ENCODE results near the gene RPSA.
"Not testable (repeated sequence)": the region's sequence is repeated elsewhere in the genome, so short reads cannot be mapped to it uniquely, and the experiment has no call there.

Gene RPSA

GRCh38 chr3:39415302-39415701 lies 8.8 kb downstream of the RPSA start:
- DNase-seq; intact Hi-C loops (cut with DNase I): not testable (repeated sequence)

DNA sequence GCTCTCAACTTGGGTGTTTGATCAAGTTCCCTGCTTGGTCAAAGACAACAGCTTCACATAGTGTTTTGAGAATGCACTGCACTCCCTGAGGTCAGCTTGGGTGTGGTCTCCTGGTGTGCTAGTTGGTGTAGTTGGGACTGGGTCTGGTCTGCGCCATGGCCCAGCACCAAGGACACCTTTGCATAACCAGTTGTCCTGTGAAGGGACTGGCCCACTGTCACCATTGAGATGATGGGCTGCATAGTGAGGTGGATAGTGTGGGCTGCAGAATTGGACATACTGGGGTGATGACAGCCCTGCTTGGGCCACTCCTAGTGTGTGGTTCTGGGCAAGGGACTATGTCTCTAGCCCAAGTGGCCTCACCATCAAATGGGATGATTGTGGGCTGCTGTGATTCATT lies 9.5 kb downstream of the RPSA start:
- DNase-seq = no peak
- intact Hi-C loops (cut with DNase I) = no loop called here

- DNase-seq; intact Hi-C loops (cut with DNase I): not testable (repeated sequence)
Measured at GRCh38 chr3:39416998-39417397, 10.5 kb downstream of the RPSA start.

GRCh38 chr3:39418556-39419225 lies 12.2 kb downstream of the RPSA start:
- DNase-seq = not testable (repeated sequence)

DNA sequence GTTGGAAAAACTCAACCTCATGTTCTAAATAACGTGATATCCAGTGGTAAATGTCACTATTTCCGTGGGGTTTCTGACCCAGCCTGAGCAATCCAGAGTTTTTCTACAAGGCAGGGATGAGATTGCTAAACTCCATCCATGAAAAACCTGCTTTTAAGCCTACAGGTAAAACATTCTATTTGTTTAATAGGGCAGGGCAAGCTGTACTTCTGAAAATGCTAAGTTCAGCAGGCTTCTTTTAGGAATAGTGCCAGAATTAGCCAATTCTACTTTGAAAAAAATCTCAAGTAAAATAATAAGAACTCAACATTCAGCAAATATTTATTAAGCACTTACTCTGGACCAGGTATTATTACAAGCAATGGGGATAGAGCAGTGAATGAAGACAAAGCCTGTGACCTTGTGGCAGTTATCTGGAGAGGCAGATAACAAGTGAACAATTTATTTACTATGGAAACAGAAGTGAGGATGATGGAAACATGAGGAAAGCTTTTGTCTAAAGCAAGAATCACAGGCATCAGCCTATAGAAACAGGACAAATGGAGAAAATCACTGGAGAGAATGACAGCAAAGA lies 13.3 kb downstream of the RPSA start:
- DNase-seq = no peak
- intact Hi-C loops (cut with DNase I) = no loop called here

More at GRCh38 chr3:39418556-39419225, 12.2 kb downstream of the RPSA start:
- intact Hi-C loops (cut with DNase I) = not testable (repeated sequence)

DNA sequence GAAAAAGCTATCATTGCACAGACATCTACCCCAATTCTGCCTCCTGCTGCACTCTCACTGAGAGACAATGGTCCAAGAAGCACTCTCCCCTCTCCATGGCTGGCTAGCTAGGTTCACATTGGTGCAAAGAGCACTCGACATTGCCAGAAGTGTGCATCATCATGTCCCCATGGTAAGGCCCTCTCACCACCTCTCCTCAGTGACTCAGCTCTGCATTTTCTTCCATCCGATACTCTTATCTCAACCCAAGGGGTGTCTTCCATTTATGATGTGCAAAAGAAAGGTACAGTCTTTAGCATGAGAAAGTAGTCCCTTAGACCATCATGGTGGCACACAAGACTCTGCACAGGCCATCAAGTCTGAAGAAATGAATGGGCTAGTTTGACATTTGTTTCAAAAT lies 14.0 kb downstream of the RPSA start:
- intact Hi-C loops (cut with DNase I) = no loop called here

DNA sequence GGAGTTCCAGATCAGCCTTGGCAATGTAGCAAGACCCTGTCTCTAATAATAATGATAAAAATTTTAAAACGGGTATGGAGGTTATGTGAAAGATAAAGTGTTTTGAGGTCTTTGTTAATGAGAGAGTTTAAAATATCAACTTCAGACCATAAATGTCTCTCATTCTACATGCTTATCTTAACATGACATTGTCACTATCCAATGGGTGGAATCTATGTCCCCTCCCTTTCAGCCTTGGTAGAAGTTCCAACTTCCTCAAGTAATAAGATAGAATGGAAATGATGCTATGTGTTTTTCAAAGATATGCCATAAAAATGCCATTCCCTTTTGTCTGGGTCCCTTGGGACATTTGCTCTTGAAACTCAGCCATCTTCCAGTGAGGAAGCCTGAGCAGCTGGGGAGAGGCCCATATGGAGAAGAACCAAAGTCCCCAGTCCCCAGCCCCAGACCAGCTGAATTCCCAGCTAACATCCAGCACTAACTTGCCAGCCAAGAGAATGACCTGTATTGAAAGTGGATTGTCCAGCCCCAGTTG lies 17.0 kb downstream of the RPSA start:
- intact Hi-C loops (cut with DNase I) = no loop called here
- DNase-seq = no peak

More for the DNA sequence above, 14.0 kb downstream of the RPSA start:
- no peak for DNase-seq

GRCh38 chr3:39426312-39426711 lies 19.8 kb downstream of the RPSA start:
- intact Hi-C loops (cut with DNase I) = no loop called here
- DNase-seq = no peak

DNA sequence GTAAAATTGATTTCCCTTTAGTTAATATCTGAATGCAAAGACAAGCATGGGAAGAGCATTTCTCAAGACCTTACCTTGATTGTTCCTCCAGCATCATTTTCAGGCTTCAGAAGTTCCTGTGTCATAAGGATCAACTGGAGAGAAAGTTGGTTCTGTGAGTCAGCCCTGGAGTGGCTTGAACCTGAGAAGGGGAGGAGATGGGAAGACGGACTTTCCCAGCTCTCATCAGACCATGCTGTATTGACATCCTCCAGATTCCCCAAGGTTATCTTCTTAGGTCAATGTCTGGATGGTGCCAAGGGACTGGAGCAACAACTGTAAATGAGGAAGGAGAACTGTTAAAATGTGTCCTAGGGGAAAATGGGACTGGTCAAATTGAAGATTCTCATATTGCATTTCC lies 21.0 kb downstream of the RPSA start:
- DNase-seq = no peak
- intact Hi-C loops (cut with DNase I) = no loop called here

GRCh38 chr3:39428745-39429201 lies 22.3 kb downstream of the RPSA start:
- peak in 6 of 42 donors; percentile 12 to 48 (median 28) for DNase-seq
- intact Hi-C loops (cut with DNase I) = no loop called here

DNA sequence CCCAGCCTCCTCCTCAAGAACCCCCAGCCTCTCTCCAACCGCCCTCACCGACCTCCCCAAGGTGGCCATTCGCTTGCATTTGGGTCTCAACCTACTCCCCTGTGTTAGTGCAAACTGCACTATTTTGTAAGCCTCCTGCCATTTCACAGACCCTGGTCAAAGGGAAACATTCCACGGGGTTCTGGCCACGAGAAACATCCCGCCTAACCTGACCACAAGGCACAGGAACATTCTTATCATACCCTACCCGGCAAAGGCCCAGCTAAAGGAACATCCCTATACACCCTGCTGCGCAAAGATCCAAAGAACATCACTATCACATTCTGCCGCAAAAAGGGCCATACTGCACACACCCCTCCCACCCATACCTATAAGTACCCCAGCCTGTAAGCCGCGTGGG lies 22.9 kb downstream of the RPSA start:
- intact Hi-C loops (cut with DNase I) = no loop called here

DNA sequence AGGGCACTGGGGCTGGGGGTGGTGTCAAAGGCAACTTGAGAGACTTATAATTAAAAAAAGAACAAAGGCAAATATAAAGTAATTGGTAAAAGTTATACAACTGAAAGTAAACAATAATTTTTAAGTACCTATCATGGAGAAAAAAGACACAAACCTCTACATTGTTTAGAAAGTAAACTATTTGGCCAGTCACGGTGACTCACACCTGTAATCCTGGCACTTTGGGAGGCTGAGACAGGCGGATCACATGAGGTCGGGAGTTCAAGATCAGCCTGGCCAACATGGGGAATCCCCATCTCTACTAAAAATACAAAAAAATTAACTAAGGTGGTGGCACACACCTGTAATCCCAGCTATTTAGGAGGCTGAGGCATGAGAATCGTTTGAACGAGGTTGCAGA lies 25.8 kb downstream of the RPSA start:
- DNase-seq = peak in 1 of 42 donors; percentile 8
- intact Hi-C loops (cut with DNase I) = no loop called here

More for the DNA sequence above, 22.9 kb downstream of the RPSA start:
- no peak for DNase-seq

- peak in 1 of 42 donors; percentile 22 for DNase-seq
- intact Hi-C loops (cut with DNase I) = no loop called here
Measured at GRCh38 chr3:39433642-39434041, 27.1 kb downstream of the RPSA start.

DNA sequence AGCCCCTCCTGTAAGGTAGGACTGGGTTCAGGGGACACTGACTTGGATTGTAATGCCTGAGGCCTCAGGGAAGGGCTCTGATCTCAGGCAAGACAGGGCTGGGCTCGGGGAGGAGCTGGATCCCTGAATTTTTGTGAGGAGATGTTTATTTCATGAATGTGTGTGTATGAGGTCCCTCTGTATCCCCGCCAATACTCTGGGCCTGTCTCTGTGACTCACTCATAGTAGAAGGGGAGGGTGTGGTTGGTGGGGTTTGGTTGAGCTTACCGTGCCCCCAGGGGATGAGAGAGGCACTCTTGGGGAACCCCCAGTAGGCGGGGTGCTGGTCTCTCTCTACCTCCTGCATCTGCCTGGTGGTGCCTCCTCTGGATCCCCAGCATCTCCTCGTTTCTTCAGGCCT lies 28.1 kb downstream of the RPSA start:
- peak in 1 of 42 donors; percentile 14 for DNase-seq
- intact Hi-C loops (cut with DNase I) = no loop called here

DNA sequence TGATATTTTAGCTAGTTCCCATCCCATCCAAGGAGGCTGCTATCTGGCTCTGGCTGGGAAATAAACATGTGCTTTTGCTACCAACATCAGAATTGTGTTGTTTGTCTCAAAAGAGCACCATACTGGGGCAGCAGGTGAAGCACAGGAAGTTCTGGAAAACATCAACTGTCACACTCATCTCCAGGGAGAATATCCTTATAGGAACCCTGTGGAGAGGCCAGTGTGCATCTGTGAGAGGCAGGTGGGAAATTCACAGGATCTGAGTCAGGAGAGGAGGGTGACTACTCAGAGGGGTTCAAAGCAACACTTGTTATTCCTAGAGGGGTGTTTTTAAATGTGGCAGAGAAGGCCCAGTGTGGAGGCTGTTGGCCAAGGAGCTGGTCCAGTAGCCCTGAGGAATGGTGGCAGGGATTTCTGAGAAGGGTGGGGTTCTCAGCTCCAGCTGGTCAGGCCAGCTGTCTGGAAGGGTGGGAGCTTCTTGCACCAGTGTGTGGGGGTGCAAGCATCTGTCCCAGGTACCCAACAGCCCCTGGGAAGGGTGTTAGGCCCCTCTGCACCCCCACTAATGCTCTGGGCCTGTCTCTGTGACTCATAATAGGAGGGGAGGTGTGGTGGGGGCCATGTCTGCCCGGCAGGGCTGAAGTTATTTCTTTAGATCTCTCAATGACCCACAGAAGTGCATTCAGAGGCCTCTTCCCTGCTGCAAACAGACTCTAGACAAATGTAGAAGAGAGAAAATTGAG lies 28.7 kb downstream of the RPSA start:
- no peak for DNase-seq

GRCh38 chr3:39438880-39439279 lies 32.4 kb downstream of the RPSA start:
- DNase-seq = peak in 1 of 42 donors; percentile 33
- intact Hi-C loops (cut with DNase I) = no loop called here

More for the DNA sequence above, 28.7 kb downstream of the RPSA start:
- intact Hi-C loops (cut with DNase I) = no loop called here

DNA sequence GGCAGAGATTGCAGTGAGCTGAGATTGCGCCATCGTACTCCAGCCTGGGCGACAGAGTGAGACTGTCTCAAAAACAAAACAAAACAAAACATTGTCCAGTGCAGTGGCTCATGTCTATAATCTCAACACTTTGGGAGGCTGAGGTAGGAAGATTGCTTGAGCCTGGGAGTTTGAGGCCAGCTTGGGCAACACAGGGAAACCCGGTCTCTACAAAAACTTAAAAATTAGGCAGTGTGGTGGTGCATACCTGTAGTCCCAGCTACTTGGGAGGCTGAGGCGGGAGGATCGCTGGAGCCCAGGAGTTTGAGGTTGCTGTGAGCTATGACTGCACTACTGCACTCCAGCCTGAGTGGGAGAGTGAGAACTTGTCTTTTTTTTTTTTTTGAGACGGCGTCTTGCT lies 33.8 kb downstream of the RPSA start:
- no peak for DNase-seq
- intact Hi-C loops (cut with DNase I) = no loop called here

DNA sequence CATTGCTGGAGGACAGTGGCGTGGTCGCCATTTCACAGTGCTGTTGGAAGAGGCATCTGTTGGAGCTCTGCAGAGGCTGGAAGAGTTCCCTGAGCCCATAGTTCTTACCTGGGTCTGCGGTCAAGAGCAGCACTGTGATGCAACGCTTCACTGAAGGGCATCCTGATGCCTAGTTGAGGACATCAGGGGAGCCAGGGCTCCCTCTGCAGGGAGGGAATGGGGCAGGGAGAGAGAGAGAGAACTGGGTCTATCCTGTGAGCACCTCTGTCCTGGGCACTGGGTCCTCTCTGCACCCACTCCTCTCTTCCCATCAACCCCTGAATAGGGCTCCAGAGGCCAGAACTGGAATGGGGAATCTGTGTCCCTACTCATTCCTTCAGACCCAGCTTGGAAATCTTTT lies 37.0 kb downstream of the RPSA start:
- intact Hi-C loops (cut with DNase I) = no loop called here
- peak in 1 of 42 donors; percentile 41 for DNase-seq

DNA sequence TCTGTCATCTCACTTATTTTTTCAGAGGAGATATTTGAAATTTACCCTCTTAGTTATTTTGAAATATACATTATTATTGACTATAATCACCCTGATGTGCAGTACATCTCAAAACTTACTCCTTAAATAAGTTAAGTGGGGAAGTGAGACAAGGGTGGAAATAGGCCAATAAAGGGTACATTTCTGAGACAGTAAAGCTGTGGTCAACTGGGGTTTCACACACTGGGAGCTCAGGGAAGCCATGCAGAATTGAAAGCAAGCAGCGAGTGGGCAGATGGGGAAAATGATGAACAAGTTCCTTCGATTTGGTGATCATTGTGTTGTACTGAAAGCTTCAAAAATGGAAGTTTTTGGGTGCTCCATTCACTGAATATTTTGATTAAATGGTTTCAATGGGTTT lies 39.4 kb downstream of the RPSA start:
- DNase-seq = peak in 1 of 42 donors; percentile 41
- intact Hi-C loops (cut with DNase I) = no loop called here

DNA sequence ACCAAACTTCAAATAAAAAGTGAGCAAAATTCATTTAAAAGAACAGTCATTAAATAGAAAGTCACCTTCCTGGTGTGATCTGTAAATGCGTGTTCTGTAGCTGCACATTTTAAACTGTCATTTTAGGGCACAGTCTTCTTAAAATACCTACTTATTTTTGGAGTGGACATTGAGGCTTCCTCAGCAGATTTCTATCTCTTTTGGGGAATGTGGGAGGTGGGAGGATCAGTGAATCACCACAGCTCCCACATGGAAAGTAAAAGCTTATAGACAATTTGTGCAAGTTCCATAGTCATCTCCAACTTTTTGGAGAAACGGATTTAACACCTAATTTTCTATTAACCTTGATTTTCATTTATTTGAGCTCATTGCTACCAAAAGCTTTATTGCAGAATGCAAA lies 39.9 kb downstream of the RPSA start:
- intact Hi-C loops (cut with DNase I) = no loop called here
- peak in 1 of 42 donors; percentile 17 for DNase-seq

All from head of caudate nucleus (tissue), 42 donors.